HG02970 (cell line): ENCODE data around the gene C6orf89.
"Not testable (repeated sequence)": the region's sequence is repeated elsewhere in the genome, so short reads cannot be mapped to it uniquely, and the experiment has no call there.

Experiments
- ATAC-seq: cut with Tn5 transposase; IDR thresholded peaks from one replicate; pipeline ENCODE4 v1.9.1; 2021; ENCODE audit warnings: mild to moderate bottlenecking, moderate library complexity, moderate number of reproducible peaks; ENCODE audit not compliant: unreplicated experiment, low FRiP score

C6orf89 gene

GRCh38 chr6:36886950-36887618, 1.3 kb downstream of the C6orf89 start:
- ATAC-seq: no peak

- ATAC-seq: no peak
Measured at GRCh38 chr6:36888115-36888643, 2.4 kb downstream of the C6orf89 start.

- ATAC-seq: no peak
Measured at GRCh38 chr6:36888654-36889481, 3.1 kb downstream of the C6orf89 start.

GRCh38 chr6:36890112-36890663, 4.4 kb downstream of the C6orf89 start:
- ATAC-seq: no peak

- not testable (repeated sequence) for ATAC-seq
Measured at GRCh38 chr6:36891153-36891552, 5.4 kb downstream of the C6orf89 start.

GRCh38 chr6:36893976-36894932, 8.5 kb downstream of the C6orf89 start:
- no peak for ATAC-seq

- no peak for ATAC-seq
Measured at GRCh38 chr6:36897609-36898008, 11.9 kb downstream of the C6orf89 start.

GRCh38 chr6:36904114-36904513, 18.4 kb downstream of the C6orf89 start:
- ATAC-seq: no peak

GRCh38 chr6:36904851-36905393, 19.2 kb downstream of the C6orf89 start:
- no peak for ATAC-seq

GRCh38 chr6:36906539-36907325, 21.0 kb downstream of the C6orf89 start:
- ATAC-seq: no peak

GRCh38 chr6:36907781-36908180, 22.0 kb downstream of the C6orf89 start:
- no peak for ATAC-seq

- ATAC-seq: no peak
Measured at GRCh38 chr6:36908747-36909146, 23.0 kb downstream of the C6orf89 start.

- ATAC-seq: no peak
Measured at GRCh38 chr6:36912030-36912454, 26.3 kb downstream of the C6orf89 start.

- ATAC-seq: no peak
Measured at GRCh38 chr6:36912586-36912985, 26.8 kb downstream of the C6orf89 start.

- no peak for ATAC-seq
Measured at GRCh38 chr6:36913082-36913481, 27.3 kb downstream of the C6orf89 start.

GRCh38 chr6:36914227-36914794, 28.6 kb downstream of the C6orf89 start:
- no peak for ATAC-seq

GRCh38 chr6:36915599-36915998, 29.8 kb downstream of the C6orf89 start:
- no peak for ATAC-seq

- ATAC-seq: no peak
Measured at GRCh38 chr6:36916126-36916525, 30.4 kb downstream of the C6orf89 start.
